Measurements from ENCODE around the gene SSH3.

Gene SSH3

GRCh38 chr11:67268962-67269268, 34.4 kb upstream of the SSH3 start:
- peak overlapping the region; percentile 100 for H3K27ac ChIP-seq (replicated peaks)
- H3K4me3 ChIP-seq (replicated peaks; ENCODE audit: insufficient read depth, low read length): peak overlapping the region; percentile 67

GRCh38 chr11:67269401-67270255, 33.7 kb upstream of the SSH3 start:
- peak; percentile 70 to 73 for DNase-seq (ENCODE audit: low read depth in 1 of 2, low spot score in 1 of 2)
- TF ChIP-seq SPI1 (IDR thresholded peaks at IDR 0.05; ENCODE audit: borderline replicate concordance, low read depth) (no peak), POLR2AphosphoS5 (IDR thresholded peaks at IDR 0.05; ENCODE audit: low read depth) (peak; percentile 65; the same call in 1 of the 2 replicates)
- H3K4me3 ChIP-seq (replicated peaks; ENCODE audit: insufficient read depth, low read length): peak overlapping the region; percentile 67
- no peaks in the 10 kb centered on the region for H3K27me3 ChIP-seq (ENCODE audit: insufficient read depth, poor library complexity, severe bottlenecking)
- peak overlapping the region; percentile 100 for H3K27ac ChIP-seq (replicated peaks)

More at GRCh38 chr11:67268962-67269268, 34.4 kb upstream of the SSH3 start:
- no peak for TF ChIP-seq GABPA (IDR thresholded peaks at IDR 0.05; ENCODE audit: low read depth)
- TF ChIP-seq POLR2AphosphoS5 (IDR thresholded peaks at IDR 0.05; ENCODE audit: low read depth): no peak
- TF ChIP-seq SPI1 (IDR thresholded peaks at IDR 0.05; ENCODE audit: borderline replicate concordance, low read depth): no peak
- TF ChIP-seq, protein P1, sequence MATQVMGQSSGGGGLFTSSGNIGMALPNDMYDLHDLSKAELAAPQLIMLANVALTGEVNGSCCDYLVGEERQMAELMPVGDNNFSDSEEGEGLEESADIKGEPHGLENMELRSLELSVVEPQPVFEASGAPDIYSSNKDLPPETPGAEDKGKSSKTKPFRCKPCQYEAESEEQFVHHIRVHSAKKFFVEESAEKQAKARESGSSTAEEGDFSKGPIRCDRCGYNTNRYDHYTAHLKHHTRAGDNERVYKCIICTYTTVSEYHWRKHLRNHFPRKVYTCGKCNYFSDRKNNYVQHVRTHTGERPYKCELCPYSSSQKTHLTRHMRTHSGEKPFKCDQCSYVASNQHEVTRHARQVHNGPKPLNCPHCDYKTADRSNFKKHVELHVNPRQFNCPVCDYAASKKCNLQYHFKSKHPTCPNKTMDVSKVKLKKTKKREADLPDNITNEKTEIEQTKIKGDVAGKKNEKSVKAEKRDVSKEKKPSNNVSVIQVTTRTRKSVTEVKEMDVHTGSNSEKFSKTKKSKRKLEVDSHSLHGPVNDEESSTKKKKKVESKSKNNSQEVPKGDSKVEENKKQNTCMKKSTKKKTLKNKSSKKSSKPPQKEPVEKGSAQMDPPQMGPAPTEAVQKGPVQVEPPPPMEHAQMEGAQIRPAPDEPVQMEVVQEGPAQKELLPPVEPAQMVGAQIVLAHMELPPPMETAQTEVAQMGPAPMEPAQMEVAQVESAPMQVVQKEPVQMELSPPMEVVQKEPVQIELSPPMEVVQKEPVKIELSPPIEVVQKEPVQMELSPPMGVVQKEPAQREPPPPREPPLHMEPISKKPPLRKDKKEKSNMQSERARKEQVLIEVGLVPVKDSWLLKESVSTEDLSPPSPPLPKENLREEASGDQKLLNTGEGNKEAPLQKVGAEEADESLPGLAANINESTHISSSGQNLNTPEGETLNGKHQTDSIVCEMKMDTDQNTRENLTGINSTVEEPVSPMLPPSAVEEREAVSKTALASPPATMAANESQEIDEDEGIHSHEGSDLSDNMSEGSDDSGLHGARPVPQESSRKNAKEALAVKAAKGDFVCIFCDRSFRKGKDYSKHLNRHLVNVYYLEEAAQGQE (IDR thresholded peaks at IDR 0.05; ENCODE audit: insufficient replicate concordance, low read depth): no peak
- TF ChIP-seq, protein P2, sequence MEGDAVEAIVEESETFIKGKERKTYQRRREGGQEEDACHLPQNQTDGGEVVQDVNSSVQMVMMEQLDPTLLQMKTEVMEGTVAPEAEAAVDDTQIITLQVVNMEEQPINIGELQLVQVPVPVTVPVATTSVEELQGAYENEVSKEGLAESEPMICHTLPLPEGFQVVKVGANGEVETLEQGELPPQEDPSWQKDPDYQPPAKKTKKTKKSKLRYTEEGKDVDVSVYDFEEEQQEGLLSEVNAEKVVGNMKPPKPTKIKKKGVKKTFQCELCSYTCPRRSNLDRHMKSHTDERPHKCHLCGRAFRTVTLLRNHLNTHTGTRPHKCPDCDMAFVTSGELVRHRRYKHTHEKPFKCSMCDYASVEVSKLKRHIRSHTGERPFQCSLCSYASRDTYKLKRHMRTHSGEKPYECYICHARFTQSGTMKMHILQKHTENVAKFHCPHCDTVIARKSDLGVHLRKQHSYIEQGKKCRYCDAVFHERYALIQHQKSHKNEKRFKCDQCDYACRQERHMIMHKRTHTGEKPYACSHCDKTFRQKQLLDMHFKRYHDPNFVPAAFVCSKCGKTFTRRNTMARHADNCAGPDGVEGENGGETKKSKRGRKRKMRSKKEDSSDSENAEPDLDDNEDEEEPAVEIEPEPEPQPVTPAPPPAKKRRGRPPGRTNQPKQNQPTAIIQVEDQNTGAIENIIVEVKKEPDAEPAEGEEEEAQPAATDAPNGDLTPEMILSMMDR (IDR thresholded peaks at IDR 0.05; ENCODE audit: insufficient read depth, low read length): no peak
- no peaks in the 10 kb centered on the region for H3K27me3 ChIP-seq (ENCODE audit: insufficient read depth, poor library complexity, severe bottlenecking)
- DNase-seq (ENCODE audit: low read depth in 1 of 2, low spot score in 1 of 2): no peak

DNA sequence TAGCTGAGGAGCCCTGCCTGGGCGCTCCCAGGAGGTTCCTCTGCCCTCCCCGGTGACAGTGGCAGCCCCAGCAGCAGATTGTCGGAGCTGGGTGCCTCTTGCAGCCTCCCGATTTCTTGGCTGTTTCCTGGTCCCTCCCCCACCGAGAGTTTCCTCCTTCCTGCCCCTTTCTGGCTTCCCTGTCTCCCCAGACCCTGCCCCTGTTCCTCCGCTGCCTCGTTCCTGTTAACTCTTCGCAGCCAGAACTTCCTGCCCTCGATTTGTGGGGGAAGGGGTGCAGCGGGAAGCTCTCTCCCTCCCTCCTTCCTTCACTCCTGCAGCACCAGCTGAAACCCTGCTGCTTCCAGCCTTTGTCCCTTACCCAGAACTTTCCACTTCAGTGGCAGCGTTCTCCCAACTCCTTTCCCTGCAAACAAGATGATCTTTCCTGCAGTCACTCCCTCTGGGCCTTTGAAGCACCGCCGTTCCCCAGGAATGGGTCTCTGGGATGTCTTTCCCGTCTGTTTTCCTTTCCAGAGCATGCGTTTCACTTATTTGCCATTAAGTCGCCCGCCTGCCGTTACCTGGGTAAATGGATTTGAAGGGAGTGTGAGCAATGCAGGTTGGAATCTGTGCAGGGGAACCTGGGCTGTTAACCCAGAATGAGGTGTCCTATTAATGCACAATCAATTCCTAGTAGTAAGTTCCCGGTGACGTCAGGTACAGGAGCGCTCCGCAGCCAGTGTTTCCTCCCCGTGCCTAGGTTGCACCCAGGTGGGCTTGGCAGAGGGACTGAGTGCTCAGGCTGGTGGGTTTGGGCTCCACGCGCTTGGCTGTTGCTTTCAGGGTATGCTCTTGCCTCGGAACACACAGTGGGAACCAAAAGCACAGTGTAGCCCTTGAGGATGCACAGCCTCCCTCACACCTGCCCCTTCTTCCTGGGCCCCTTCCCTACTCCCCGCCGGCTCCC, 32.8 kb upstream of the SSH3 start:
- TF ChIP-seq, protein P1 (IDR thresholded peaks at IDR 0.05; ENCODE audit: insufficient replicate concordance, low read depth): no peak
- TF ChIP-seq SPI1 (IDR thresholded peaks at IDR 0.05; ENCODE audit: borderline replicate concordance, low read depth): peak; percentile 50; the same call in 1 of the 2 replicates
- TF ChIP-seq POLR2AphosphoS5 (IDR thresholded peaks at IDR 0.05; ENCODE audit: low read depth): peak; percentile 73
- H3K27me3 ChIP-seq (ENCODE audit: insufficient read depth, poor library complexity, severe bottlenecking): no peaks in the 10 kb centered on the region
- peak; percentile 92 to 96 for DNase-seq (ENCODE audit: low read depth in 1 of 2, low spot score in 1 of 2)
- H3K4me3 ChIP-seq (replicated peaks; ENCODE audit: insufficient read depth, low read length): peak overlapping the region; percentile 67
- H3K27ac ChIP-seq (replicated peaks): peak overlapping the region; percentile 100

DNA sequence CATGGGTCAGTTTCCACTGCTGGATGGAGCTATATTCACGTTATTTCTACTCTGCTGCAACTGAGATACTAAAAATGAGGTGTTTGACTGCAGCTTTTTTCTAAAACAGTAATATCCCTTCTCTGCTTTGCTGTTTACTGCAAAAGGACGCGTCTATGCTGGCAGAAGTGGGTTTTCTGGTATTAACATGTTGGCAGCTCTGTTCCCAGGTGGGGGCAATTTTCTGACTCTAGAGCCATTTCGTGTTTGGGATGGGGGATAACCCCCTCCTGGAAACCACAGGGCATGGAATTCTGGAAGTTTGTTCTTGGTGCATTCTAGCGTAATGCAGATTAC, 32.2 kb upstream of the SSH3 start:
- peak overlapping the region; percentile 67 for H3K4me3 ChIP-seq (replicated peaks; ENCODE audit: insufficient read depth, low read length)
- TF ChIP-seq GABPA (IDR thresholded peaks at IDR 0.05; ENCODE audit: low read depth): no peak
- no peak for TF ChIP-seq SPI1 (IDR thresholded peaks at IDR 0.05; ENCODE audit: borderline replicate concordance, low read depth)
- TF ChIP-seq, protein P2 (IDR thresholded peaks at IDR 0.05; ENCODE audit: insufficient read depth, low read length): no peak
- no peak for TF ChIP-seq POLR2AphosphoS5 (IDR thresholded peaks at IDR 0.05; ENCODE audit: low read depth)
- TF ChIP-seq, protein P1 (IDR thresholded peaks at IDR 0.05; ENCODE audit: insufficient replicate concordance, low read depth): no peak

More for the DNA sequence above, 32.2 kb upstream of the SSH3 start:
- H3K27ac ChIP-seq (replicated peaks): peak overlapping the region; percentile 100
- no peaks in the 10 kb centered on the region for H3K27me3 ChIP-seq (ENCODE audit: insufficient read depth, poor library complexity, severe bottlenecking)
- DNase-seq (ENCODE audit: low read depth in 1 of 2, low spot score in 1 of 2): no peak

Measured in HL-60 (cell line).